Lung microvascular endothelial cell (primary cell): ENCODE results near the gene MAPRE2. TPM values are rescaled to one million over a fixed set of nuclear protein-coding genes. Genes with fewer than 3 reads are reported as not detected.
A peak's percentile ranks its signal among the peaks of the same experiment; 100 is the strongest.

ENCODE experiments used
- DNase-seq, 2 donors: peaks; one replicate each; pipeline versions ENCODE4 v3.0.0 to v3.0.0-alpha.2; 2010; ENCODE audit warnings: low read depth in 2 of 2
- total RNA-seq: library from RNA; depleted of rRNA; stranded (reverse); fragments of >200 nt; gene quantifications from 2 replicates; pipeline ENCODE4 v1.2.1, GENCODE V29; 2014

Gene MAPRE2
- total RNA-seq, 1 donor from 2014 or later, result 21.2 TPM

DNA sequence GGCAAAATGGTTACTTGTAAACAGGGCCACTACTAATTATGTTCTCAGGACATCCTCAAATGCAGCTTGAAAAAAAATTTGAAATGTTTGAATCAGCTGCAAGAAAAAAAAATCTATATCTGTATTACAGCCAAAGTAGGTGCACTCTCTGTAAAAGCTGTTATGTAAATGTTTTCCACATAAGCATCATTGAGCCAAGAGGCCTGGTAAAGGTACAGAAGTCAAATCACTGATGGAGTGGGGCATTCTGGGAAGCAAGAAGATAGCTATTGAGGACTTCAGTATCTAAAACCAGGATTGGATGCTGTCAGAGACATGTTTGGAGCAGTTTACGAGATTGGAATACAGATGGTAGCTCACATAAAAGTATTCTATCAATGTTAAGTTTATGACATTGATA is 80.3 kb downstream of the MAPRE2 start:
- DNase-seq, result no peak

DNA sequence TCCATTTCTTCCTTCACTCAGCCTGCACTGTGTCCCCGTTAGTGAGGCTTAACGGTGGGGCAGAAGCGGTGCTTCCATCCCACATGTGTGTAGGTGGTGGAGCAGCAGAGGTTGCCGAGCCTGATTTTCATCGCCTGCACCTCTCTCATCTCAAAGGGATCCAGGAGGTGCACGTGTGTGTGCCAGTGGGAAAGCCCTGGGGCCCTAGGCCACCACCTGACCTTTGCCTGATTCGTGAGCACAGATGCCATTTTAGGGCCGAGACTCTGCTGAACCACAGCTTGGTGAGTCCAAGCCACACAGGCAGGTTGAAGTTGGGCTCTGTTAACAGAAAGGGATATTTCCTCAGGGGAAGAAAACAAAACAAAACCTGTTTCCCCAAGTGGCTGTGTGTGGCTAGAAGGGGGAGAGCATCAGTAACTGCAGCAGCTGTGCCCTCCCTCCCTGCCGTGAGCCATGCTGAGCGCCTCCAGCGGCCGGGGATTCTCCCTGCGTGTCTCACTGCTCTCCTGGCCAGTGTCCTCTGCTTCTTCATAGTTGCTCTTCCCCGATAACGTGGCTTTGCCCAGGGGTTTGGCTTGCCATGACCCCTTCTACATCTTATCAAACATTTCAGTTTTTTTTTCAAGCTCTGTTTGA is 81.5 kb downstream of the MAPRE2 start:
- no peak for DNase-seq

DNA sequence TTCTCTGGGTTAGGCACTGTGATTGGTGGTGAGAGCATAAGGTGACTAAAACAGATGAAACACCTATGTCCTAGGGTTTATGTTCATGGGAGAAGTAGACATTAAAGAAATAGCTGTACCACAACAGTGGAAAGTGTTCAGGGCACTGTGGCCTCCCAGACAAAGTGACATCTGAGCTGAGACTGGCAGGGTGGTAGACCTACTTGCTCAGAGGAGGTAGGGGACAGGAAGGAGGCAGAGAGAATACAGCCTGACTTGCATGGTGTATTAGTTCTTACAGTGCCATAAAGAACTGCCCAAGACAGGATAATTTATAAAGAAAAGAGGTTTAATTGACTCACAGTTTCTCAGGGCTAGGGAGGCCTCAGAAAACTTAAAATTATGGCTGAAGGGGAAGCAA is 82.6 kb downstream of the MAPRE2 start:
- DNase-seq, result no peak

DNA sequence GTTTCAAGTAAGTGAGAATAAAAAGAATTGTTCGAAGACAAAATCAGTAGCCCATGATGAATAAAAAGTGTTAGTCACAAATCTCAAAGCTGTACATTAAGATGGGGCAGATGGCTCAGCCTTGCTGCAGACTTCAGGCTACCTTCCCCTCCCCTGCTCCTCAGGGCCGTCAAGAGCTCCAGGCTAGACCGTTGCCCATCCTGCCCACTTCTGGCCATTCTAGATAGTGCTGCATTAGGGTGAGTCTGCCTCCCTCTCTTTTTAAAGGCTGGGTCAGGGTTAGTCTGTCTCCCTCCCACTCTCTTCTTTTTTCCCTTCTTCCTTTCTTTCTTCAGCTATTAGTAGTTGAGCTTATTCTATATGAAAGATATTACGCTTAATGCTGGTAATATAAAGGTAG is 86.0 kb downstream of the MAPRE2 start:
- peak; percentile 10 to 36 for DNase-seq

DNA sequence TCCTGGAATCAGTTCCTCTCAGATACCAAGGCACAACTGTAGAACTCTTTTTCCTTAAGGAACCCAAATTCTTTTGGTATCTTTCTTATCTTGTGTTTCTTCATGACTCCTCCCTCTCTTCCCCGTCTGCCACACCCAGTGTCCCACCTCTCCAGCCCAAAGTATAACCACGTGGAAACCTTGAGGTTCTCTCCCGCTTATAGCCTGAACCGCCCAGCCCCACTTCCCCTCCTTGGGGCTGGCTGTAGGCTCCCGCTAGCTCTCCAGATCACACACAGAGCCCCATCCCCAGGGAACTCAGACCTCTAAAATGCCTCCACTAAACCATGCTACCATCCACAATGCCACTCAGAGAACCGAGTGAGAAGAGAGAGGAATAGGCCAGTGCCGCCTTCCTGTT is 87.5 kb downstream of the MAPRE2 start:
- no peak for DNase-seq

DNA sequence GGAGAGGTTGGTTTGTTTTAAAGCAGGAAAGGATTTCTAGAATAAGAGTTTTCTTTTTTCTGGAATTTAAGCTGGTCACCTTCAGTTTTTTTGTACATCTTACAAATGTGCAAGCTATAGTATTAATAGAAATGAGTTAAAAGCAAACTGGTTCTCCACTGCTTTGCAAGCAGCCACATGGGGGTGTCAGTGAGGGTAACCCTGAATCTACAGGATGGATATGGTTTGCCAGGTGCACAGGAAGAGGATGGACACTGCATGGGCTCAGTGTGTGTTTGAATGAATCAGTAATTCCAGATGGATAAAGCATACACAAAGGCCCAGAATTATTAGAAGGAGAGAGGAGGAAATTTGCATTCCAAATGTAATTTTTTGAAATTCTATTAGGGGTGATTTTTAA is 89.0 kb downstream of the MAPRE2 start:
- DNase-seq, result no peak

DNA sequence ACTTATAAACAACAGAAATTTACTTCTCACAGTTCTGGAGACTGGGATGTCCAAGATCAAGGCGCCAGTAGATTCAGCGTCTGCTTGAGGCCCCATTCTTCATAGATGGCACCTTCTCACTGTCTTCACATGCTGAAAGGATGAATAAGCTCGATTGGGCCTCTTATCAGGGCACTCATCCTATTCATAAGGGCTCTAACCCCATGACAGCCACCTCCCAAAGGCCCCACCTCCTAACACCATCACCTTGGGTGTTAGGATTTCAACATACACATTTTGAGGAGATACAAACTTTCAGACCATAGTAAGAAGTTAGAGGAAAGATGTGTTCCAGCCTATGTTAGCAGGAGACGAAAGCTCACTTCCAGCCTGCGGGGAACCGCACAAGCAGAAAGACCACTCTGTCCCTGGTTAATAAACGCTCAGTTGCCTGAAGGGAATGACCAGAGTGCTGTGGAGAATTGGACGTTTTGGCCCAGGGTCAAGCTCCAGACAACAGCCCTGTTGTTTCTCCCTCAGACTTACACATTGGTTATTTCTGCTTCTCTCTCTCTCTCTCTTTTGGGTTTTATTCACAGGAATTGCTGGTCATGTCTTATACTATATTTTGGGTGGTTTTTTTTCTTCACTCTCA is 90.3 kb downstream of the MAPRE2 start:
- no peak for DNase-seq

DNA sequence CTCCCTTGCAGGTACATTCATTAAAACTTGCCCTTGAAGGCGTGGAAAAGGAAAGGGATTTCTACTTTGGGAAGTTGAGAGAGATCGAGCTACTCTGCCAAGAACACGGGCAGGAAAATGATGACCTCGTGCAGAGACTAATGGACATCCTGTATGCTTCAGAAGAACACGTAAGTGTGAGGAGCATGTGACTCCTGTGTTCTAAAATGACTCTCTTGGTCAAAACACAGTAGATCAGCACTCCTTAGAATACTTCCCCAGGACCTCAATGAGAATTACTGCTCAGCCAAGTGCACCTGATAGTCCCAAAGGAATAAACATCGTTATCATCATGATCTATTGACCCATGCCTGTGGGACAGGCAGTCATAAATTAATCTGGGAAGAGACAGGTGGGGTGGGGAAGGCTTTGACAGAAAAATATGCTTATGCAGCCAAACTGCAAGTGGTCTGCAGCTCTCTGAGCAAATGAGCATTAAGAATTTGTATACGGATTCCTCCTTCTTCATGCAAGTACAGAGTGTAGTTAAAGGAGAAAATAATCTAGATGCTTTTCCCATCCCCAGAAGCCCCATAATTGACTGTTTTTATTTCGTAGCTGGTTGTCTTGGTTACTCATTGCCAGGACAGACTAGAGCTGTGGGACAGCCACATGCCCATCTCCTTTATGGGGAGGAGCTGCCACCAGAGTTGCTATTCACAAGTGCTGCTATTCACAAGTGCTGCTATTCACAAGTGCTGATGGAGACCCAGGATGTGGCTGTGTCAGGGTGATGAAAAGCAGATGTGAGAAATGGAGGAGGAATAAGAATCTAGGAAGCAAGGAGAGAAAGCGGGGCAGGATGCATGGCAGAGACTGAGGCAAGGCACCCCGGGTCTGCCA is 91.0 kb downstream of the MAPRE2 start:
- DNase-seq, result peak; percentile 32 to 80

DNA sequence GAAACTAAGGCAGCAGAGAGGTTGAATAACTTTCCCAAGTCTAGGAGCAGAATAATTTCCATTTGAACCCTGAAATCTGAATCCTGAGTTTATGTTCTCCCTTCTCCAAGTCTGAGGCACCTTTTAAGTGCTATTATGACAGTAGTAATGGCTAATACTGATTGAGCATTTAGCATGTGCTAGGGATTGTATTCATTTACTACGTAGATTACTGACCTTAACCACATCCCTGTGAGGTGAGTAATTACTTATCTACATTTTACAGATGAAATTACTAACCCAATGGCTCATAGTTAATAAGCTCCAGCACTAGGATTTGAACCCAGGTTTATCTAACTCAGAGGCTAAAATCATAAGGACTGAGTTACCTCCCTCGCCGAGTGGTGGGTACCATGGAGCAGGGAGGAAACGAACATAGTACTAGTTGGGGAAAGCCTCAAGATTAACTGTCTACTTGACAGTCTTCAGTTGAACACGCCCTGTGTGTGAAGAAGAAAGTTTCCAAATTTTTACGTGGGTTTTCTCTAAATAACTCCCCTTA is 93.0 kb downstream of the MAPRE2 start:
- DNase-seq, result no peak

DNA sequence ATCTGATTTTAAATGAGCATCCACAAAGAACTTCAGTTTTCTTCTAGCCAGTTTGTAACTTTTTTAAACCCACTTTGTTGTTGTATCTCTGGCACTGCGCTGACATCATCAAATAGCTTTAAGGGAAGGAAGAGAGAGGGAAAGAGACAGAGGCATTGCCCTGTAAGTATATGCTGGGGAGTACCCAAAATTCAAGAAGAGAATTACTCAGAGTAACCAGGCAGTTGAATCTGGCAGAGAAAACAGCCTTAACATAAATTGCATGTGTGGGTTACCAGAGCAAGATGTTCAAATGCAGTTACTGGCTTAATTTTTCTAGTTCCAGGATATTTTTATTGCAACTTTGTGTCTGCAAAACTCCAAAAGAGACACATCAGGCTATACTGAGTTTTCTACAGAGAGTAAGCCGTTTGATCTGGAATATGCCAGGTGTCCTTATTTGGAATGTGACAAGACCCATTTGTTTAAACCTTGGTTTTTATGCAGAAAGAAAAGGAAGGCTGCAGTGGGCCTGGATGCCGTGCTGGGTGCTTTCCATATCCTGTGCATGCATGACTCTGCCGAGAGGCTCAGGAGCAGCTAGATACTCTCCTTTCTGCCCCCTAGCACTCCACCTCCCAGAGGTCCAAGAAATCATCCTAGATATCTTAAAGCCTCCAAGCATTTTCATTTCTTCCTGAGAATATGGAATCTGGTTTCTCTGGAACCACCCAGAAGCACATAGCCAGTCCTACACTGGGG is 93.7 kb downstream of the MAPRE2 start:
- no peak for DNase-seq

DNA sequence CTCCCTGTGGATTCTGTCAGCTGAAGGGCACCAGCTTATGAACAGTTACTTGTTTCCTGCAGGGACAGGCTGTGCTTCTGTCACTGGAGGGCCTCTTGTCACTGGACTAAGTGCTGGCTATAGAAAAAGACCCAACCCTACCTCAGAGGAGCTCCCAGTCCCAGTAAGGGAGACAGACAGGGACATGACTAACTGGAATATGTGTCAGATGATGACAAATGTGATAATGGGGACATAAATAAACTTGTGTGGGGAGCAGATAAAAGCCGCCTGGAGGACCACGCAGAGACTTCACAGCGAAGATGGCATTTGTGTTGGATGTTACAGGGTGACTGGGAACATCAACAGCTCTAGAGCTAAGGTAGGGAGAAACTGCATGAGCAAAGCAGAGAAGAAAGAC is 95.0 kb downstream of the MAPRE2 start:
- no peak for DNase-seq

DNA sequence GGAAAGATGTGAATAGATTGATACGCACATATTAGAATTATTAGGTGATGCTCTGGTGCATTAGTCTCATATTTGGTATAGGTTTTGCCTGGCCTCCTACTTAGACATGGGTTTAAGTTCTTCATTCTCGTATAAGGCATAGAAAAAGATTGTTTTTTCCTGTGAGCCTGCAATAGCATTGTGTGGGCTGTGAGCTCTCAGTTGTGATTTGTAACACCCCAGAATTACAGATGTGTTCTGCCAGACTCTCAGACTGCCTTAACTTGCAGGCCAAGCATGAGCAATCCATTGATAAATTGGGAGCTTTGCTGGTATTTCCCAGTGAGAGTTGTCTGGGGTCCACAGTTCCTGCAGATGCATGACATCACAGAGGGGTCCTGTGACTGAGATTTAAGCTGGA is 95.7 kb downstream of the MAPRE2 start:
- no peak for DNase-seq

DNA sequence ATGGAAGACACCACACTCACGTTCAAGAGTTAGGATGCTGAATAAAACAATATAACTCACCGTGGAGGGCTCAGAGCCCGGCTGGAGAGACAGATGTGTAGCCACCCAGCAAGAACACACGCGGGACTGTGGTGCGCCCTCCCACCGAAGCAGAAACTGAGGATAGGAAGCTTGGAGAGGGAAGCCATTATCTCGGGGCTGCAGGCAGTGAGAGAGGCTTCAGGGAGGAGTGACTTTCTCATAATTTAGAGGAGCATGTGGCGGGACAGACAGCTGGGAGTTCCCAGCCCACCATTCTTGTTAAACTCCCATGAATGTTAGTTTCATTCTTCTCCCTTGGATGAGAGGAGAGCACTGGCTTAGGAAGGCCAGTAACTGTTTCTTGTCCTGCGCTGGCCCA is 96.4 kb downstream of the MAPRE2 start:
- no peak for DNase-seq

DNA sequence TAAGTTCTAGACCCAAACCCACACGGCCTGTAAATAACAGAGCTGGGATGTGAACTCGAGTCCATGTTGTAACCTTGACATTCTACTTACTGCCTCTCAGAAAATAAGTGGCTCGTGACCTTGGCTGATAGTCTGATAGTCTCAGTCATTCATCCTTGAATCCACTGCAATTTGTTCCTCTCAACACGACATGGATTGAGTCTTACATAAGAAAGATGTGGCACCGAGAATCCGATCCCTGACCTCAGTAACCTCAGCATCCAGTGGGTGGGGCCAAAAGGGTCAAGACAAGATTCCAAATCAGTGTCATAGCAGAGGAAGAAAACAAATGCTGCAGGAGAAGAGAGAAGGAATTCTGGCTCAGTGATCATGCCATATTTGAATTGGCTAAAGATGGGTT is 97.6 kb downstream of the MAPRE2 start:
- no peak for DNase-seq

DNA sequence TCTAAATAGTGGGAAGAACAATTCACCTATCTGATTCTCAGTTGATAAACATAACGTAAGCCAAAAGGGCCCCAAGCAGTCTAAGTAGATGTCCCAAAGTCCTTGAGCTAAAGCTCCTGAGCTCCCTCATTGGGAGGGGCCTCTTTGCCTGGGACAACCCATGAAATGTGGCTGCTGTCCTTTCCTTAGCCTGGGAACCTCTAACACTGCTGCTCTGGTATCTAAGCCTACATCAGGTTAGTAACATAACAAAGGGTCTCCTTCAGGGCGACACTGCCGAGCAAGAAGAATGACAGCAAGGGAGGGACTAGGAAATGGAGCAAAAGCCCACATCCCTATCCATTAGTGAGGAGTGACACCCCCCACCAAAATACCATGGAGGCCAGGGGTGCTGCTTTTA is 98.3 kb downstream of the MAPRE2 start:
- no peak for DNase-seq

DNA sequence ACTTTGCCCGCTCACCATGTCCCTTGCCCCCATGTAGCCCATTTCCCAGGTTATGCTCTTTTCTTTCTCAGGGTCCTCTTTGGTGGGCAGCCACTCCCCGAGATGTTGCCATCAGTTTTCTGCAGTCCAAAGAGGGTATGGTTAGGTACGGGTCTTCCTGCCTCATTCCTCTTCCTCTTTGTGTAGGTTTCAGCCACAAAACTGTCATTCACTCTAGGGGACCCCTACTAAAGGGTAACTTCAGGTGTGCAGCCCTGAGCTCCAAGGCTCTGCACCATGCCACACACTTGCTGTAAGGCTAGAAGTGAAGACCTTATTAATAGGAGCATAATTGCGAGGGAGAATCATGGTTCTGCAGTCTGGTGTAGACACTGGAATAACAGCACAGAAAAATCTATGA is 99.9 kb downstream of the MAPRE2 start:
- no peak for DNase-seq

DNA sequence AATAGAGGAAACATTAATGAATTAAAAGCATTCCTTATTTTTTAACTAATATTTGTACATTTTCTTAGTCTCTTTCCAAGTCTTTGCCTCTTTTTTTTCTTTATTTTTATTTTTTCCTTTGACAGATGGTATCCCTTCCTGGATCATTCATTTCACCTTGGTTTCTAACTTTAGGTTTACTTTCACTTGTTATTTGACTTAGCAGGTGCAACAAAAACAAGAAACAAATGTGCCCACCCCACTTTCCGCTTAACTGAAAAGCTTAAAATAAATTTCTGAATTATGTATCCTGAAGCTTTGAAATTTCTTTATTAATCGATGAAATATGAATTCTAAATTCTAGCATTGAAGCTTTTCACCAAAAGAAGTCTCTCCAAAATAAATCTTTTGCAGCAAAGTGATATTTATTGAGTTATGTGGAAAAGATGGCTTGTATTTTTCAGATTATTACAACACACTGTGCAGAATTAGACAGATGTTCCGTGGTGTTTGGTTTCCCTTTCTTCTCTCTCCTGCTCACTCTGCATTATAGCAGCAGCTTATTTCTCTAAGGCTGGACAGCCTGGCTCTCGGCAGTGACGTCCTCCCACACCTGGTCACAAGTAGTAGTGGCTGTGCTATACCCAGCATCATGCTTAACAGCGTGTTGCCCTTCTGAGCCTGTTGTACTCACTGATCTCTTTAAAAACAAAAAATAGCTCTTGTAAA is 100.5 kb downstream of the MAPRE2 start:
- DNase-seq, result no peak

DNA sequence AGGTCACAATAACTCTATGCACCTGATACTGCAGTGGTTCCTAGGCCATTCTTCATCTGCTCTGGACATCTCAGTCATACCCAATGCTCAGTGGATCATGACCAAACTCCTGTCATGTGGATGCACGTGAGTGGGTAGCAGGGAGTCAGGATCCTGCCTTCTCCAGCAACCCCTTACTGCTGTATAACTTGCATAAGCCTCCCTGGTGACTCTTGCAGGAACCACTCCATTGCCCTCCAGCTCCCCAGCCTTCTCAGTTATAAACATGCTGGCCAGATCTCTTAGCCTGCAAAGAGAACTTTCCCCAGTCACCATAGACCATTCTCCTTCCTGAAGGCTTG is 101.0 kb downstream of the MAPRE2 start:
- no peak for DNase-seq

DNA sequence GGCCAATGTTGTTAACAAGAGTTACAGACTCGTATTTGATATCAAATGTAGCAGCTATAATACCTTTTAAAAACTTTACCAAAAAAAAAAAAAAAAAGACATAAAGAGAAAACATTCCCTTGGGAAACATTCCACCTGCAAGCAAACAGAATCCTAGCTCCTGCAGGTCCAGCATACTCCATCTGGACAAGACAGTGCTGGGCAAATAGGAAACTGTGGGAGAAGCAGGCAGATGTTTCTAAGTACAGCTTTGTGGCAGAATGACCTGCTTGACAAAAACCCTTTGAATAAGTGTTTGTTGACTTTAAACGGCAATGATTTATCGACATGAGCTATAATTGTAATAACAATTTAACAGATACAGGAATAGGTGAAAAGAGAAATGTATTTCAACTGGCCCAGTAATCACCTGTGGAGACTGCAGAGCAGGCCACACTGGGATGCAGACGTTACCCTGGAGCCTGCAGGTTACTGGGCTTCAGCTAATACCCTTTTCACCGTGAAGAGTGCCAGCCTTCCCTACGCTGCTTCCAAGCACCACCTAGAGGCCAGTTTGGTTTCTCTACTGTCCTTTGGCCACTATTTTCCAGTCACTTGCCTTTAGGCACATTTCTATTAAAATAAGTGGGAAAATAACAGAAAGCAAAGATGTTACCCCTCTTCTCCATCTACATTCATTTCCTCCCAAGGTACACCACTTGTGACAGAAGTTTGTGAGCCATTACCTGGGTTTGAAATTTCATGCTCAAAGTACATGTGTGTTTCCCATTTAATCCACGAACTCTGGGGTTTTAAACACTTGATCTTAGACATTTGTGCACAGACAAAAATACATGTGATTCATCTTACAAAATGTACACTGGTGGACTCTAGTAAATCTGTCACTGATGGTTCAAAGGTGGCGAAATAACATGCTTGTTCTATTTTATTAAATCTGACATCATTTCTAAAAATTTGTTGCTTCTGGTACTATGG is 102.7 kb downstream of the MAPRE2 start:
- DNase-seq, result peak; percentile 67 to 82

DNA sequence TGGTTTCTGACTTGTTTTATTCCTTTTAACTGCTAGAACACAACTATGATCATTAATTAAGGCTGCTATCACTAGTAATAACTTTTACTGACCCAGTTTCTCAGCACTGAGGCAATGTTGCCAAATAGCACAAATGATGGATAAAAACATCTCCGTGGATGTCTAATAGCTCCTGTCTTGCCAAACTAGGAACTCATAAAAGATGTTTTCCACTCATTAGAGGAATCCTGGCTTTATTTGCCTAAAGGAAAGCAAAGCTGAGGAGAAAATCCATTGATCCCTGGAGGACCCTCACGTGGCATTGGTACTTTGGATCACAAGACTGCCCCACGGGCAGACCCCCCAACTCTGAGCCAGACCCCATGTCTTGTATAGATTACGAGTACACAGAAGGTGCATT is 103.5 kb downstream of the MAPRE2 start:
- no peak for DNase-seq
